K562 (cell line): ENCODE measurements around the gene ZNF768. TPM values are rescaled to one million over a fixed set of nuclear protein-coding genes. Genes with fewer than 3 reads are reported as not detected.

Experiments
- ATAC-seq: fragments of 200-7000 bp; cut with Tn5 transposase; 3 replicates; pipeline ENCODE4 v1.9.1; 2020; ENCODE audit warnings: moderate library complexity
- BruUV-seq: library from RNA; stranded (reverse); fragments of 400-500 nt; replicated peaks from 2 replicates; lab custom pipeline; 2021; lab: Mats Ljungman, UMichigan
- CTCF ChIA-PET: fragments of 300-600 bp; formaldehyde crosslinking; extraction: SDS; loops from one replicate; lab custom pipeline; 2021; ENCODE audit warnings: low intra/inter-chr PET ratio; lab: Yijun Ruan, JAX
- POLR2A ChIA-PET: fragments of 300-600, 350-650 bp; sonication (Branson Sonifier 250); formaldehyde crosslinking; extraction: SDS; loops from one replicate; lab custom pipeline; 2021; ENCODE audit warnings: antibody characterized with exemption, inconsistent platforms; lab: Yijun Ruan, JAX
- DNase-seq, 4 experiments: peaks; one replicate each; pipeline versions ENCODE4 v3.0.0 to v3.0.0-alpha.2; 2011 to 2018; ENCODE audit warnings: low spot score in 3 of 4, mixed read lengths in 3 of 4; ENCODE audit errors: extremely low read depth in 1 of 4
- FAIRE-seq: peaks from 2 replicates; lab custom pipeline; 2011; peaks lifted over from hg19 to GRCh38; lab: Jason Lieb, UNC
- H2AFZ ChIP-seq: 2 replicates; pipeline ENCODE4 v1.6.0; 2011; ENCODE audit warnings: low read depth, low read length, control low read depth, inconsistent platforms
- H3K27ac ChIP-seq: fragments of 200-600 bp; 3 replicates; pipeline ENCODE4 v1.8.0; 2011; ENCODE audit warnings: low read depth, mild to moderate bottlenecking, control low read depth, inconsistent platforms, low read length, moderate library complexity, mixed read lengths; ENCODE audit errors: extremely low read depth
- H3K27me3 ChIP-seq, 2 experiments: fragments of 300-600 bp in 1 of 2; 2 replicates in 1 of 2; 3 replicates in 1 of 2; pipeline versions ENCODE4 v1.6.0 to v1.8.0; 2011; ENCODE audit warnings: inconsistent platforms in 2 of 2, low read length in 2 of 2, mild to moderate bottlenecking in 1 of 2, mixed read lengths in 1 of 2, moderate library complexity in 1 of 2; ENCODE audit not compliant: control insufficient read depth in 2 of 2, insufficient read depth in 2 of 2
- H3K36me3 ChIP-seq: fragments of 300-600 bp; 3 replicates; pipeline ENCODE4 v1.8.0; 2011; ENCODE audit warnings: mild to moderate bottlenecking, low read length, inconsistent platforms; ENCODE audit not compliant: control insufficient read depth, insufficient read depth
- H3K4me1 ChIP-seq, 2 experiments: fragments of 200-600 bp in 1 of 2; replicated peaks in 1 of 2; 2 replicates in 1 of 2; 3 replicates in 1 of 2; pipeline versions ENCODE4 v1.5.1 to v1.8.0; 2011; ENCODE audit warnings: inconsistent platforms in 2 of 2, low read length in 2 of 2, mild to moderate bottlenecking in 1 of 2, mixed read lengths in 1 of 2, moderate library complexity in 1 of 2; ENCODE audit not compliant: control insufficient read depth in 2 of 2, insufficient read depth in 2 of 2
- H3K4me2 ChIP-seq: 2 replicates; pipeline ENCODE4 v1.6.1; 2011; ENCODE audit warnings: low read length, control low read depth, inconsistent platforms, mixed read lengths; ENCODE audit not compliant: insufficient read depth
- H3K4me3 ChIP-seq: fragments of 200-600 bp; sonication (generic), shearing (Covaris generic); 2 replicates; pipeline ENCODE4 v1.5.1; 2016; ENCODE audit warnings: control low read depth, inconsistent platforms
- H3K79me2 ChIP-seq: fragments of 200-600 bp; 3 replicates; pipeline ENCODE4 v1.8.0; 2011; ENCODE audit warnings: low read length, inconsistent platforms; ENCODE audit not compliant: control insufficient read depth, insufficient read depth
- H3K9ac ChIP-seq, 2 experiments: 2 replicates each; pipeline versions ENCODE4 v1.6.0 to v1.6.1; 2011; ENCODE audit warnings: low read depth in 2 of 2, low read length in 2 of 2, control low read depth in 1 of 2, inconsistent platforms in 1 of 2, mild to moderate bottlenecking in 1 of 2, mixed read lengths in 1 of 2; ENCODE audit not compliant: insufficient read depth in 1 of 2
- H3K9me1 ChIP-seq: one replicate; pipeline ENCODE4 v1.6.0; 2011; ENCODE audit warnings: inconsistent platforms, mild to moderate bottlenecking, low read length, moderate library complexity; ENCODE audit not compliant: control insufficient read depth, insufficient read depth
- H3K9me3 ChIP-seq: replicated peaks from 2 replicates; pipeline ENCODE4 v1.5.1; 2011; ENCODE audit warnings: low read depth, low read length, inconsistent platforms; ENCODE audit not compliant: control insufficient read depth, insufficient read depth
- H4K20me1 ChIP-seq: replicated peaks from 2 replicates; pipeline ENCODE4 v1.6.1; 2011; ENCODE audit warnings: low read length, inconsistent platforms, mixed read lengths; ENCODE audit not compliant: control insufficient read depth, insufficient read depth
- CHAMP1 ChIP-seq: fragments of 450-650 bp; IDR thresholded peaks from 2 replicates; pipeline ENCODE4 v1.6.1; 2016; ENCODE audit warnings: mild to moderate bottlenecking
- DPF2 ChIP-seq: fragments of 450-650 bp; IDR thresholded peaks from 2 replicates; pipeline ENCODE4 v1.6.1; 2016
- ZBTB49 ChIP-seq: sonication (generic); formaldehyde crosslinking; IDR thresholded peaks from 2 replicates; pipeline ENCODE4 v1.8.0; 2022; ENCODE audit warnings: missing genetic modification reagents, mild to moderate bottlenecking, borderline replicate concordance
- WGBS: fragments of 100-300 bp; shearing (Covaris generic); methylation state at CpG from one replicate; pipeline ENCODE4 v1.1.6; 2016; ENCODE audit warnings: low coverage, mixed read lengths; ENCODE audit not compliant: insufficient coverage; ENCODE audit errors: missing lambda C conversion rate; 5-methylcytosine and 5-hydroxymethylcytosine counted together
- in situ Hi-C: fragments of 300-500 bp; cut with MboI; formaldehyde crosslinking; loops from 4 replicates; pipeline ENCODE4 v1.15.0; 2018; ENCODE audit warnings: inconsistent platforms, mixed read lengths
- intact Hi-C: fragments of 100-400 bp; cut with micrococcal nuclease; formaldehyde crosslinking; loops from 2 replicates; pipeline ENCODE4 v1.14.2; 2022
- polyA plus RNA-seq, 8 experiments: library from polyadenylated mRNA; depleted of rRNA in 4 of 8; stranded (reverse) in 5 of 8; unstranded in 3 of 8; fragments of >200 nt; fragmentation: Nextera tagmentation in 2 of 8; fragmentation: Illumina TruSeq in 1 of 8; extraction: Ambion mirVana in 2 of 8; extraction: Trizol in 1 of 8; gene quantifications; 2 replicates each; pipeline versions ENCODE4 v1.2.1 to v1.2.3, GENCODE V29; 2011 to 2014; ENCODE audit warnings: inconsistent platforms in 1 of 8, missing spikeins in 1 of 8
- total RNA-seq, 7 experiments: library from RNA; depleted of rRNA in 6 of 7; stranded (reverse); fragments of >200 nt in 6 of 7; fragmentation: Illumina TruSeq in 2 of 7; extraction: Trizol in 2 of 7; gene quantifications; 2 replicates each; pipeline versions ENCODE4 v1.2.1 to v1.2.3, GENCODE V29; 2011 to 2021; ENCODE audit warnings: low replicate concordance in 1 of 7

The ZNF768 gene
- total and polyA plus RNA-seq, 9 of the 15 experiments (the other 6 are each of a cell fraction or from before 2014, with no cell fraction given) = 0.13 to 50.7 (median 26.9) TPM

- intact Hi-C loops = no loop called here
- no peaks in the 10 kb centered on the region for H4K20me1 ChIP-seq
- no peak for TF ChIP-seq ZBTB49
- TF ChIP-seq CHAMP1 = no peak
- no peak for TF ChIP-seq DPF2
- peaks cover 2% of the 10 kb centered on the region for H3K9me1 ChIP-seq
- no peaks in the 10 kb centered on the region for H3K27me3 ChIP-seq
- H3K27ac ChIP-seq = no peak overlapping the region
- no peak overlapping the region for H3K4me2 ChIP-seq
- 19% methylated on average over 2 of the region's 2 CpGs for WGBS
- in situ Hi-C loops = no loop called here
- H3K36me3 ChIP-seq = no peaks in the 10 kb centered on the region
- CTCF ChIA-PET = no interaction called here
- DNase-seq (no peak), FAIRE-seq (no peak), ATAC-seq (no peak)
- H3K9me3 ChIP-seq = no peaks in the 10 kb centered on the region
- no TSS peak for BruUV-seq
- POLR2A ChIA-PET = interaction anchor here (0.8 kb wide), 2 partner anchors 12 to 18 kb away, joined by 3 read pairs; no protein-coding TSS in a partner anchor
- H2AFZ ChIP-seq = no peak overlapping the region
- peak overlapping the region in 1 of 2 experiments; percentile 37; a peak in 1 of 4 replicates for H3K9ac ChIP-seq
- peaks cover 0 to 9% of the 10 kb centered on the region in 2 experiments; a peak in 2 of 5 replicates for H3K4me1 ChIP-seq
- no peaks in the 10 kb centered on the region for H3K79me2 ChIP-seq
- no peak overlapping the region for H3K4me3 ChIP-seq
Observed at GRCh38 chr16:30515275-30515674, 11.1 kb downstream of the ZNF768 start.
